GM12878 (cell line): Measurements from ENCODE around the gene YBX3. TPM values are rescaled to one million over a fixed set of nuclear protein-coding genes. Genes with fewer than 3 reads are reported as not detected.

Source experiments
- ATAC-seq: fragments of 200-7000 bp; cut with Tn5 transposase; 3 replicates; pipeline ENCODE4 v1.9.1; 2020; ENCODE audit warnings: mild to moderate bottlenecking, moderate library complexity
- BruUV-seq: library from RNA; stranded (reverse); fragments of 400-500 nt; replicated peaks from 2 replicates; lab custom pipeline; 2021; lab: Mats Ljungman, UMichigan
- CTCF ChIA-PET: fragments of 300-600 bp; sonication (Branson Sonifier 250); formaldehyde crosslinking; extraction: SDS; loops from one replicate; lab custom pipeline; 2021; ENCODE audit warnings: inconsistent platforms; lab: Yijun Ruan, JAX
- POLR2A ChIA-PET: fragments of 350-600 bp; formaldehyde crosslinking; extraction: SDS; loops from one replicate; lab custom pipeline; 2021; ENCODE audit warnings: inconsistent platforms; lab: Charles Lee
- RAD21 ChIA-PET: fragments of 300-600 bp; sonication (Branson Sonifier 250); formaldehyde crosslinking; loops from one replicate; lab custom pipeline; 2023; ENCODE audit warnings: antibody characterized with exemption; ENCODE audit not compliant: unreplicated experiment; lab: Charles Lee
- SMC1A ChIA-PET: fragments of 300-600 bp; sonication (Branson Sonifier 250); formaldehyde crosslinking; loops from one replicate; lab custom pipeline; 2023; ENCODE audit not compliant: unreplicated experiment, uncharacterized antibody; lab: Charles Lee
- DNase-seq: peaks from one replicate; pipeline ENCODE4 v3.0.0-alpha.2; 2011; ENCODE audit warnings: low read depth, low spot score
- FAIRE-seq: peaks from 3 replicates; lab custom pipeline; 2011; peaks lifted over from hg19 to GRCh38; lab: Jason Lieb, UNC
- H2AFZ ChIP-seq: 2 replicates; pipeline ENCODE4 v1.6.0; 2011; ENCODE audit warnings: low read depth, low read length, control low read depth; ENCODE audit not compliant: control insufficient read depth
- H3K27ac ChIP-seq: 2 replicates; pipeline ENCODE4 v1.5.1; 2011; ENCODE audit warnings: control low read depth; ENCODE audit not compliant: control insufficient read depth, insufficient read depth
- H3K27me3 ChIP-seq, 2 experiments: replicated peaks in 1 of 2; 2 replicates each; pipeline versions ENCODE4 v1.6.0 to v1.6.1; 2011; ENCODE audit warnings: low read length in 1 of 2; ENCODE audit not compliant: control insufficient read depth in 2 of 2, insufficient read depth in 2 of 2
- H3K36me3 ChIP-seq, 2 experiments: 2 replicates each; pipeline ENCODE4 v1.5.1; 2011; ENCODE audit warnings: low read length in 1 of 2; ENCODE audit not compliant: control insufficient read depth in 2 of 2, insufficient read depth in 2 of 2
- H3K4me1 ChIP-seq: 2 replicates; pipeline ENCODE4 v1.6.1; 2011; ENCODE audit warnings: mild to moderate bottlenecking, low read length, moderate library complexity, mixed read lengths; ENCODE audit not compliant: control insufficient read depth, insufficient read depth
- H3K4me2 ChIP-seq: 2 replicates; pipeline ENCODE4 v1.6.0; 2011; ENCODE audit warnings: control low read depth; ENCODE audit not compliant: control insufficient read depth, insufficient read depth
- H3K4me3 ChIP-seq: fragments of 200-600 bp; sonication (generic); 2 replicates; pipeline ENCODE4 v1.5.1; 2016
- H3K79me2 ChIP-seq: 2 replicates; pipeline ENCODE4 v1.6.0; 2011; ENCODE audit warnings: low read length; ENCODE audit not compliant: control insufficient read depth, insufficient read depth
- H3K9ac ChIP-seq: 2 replicates; pipeline ENCODE4 v1.8.0; 2011; ENCODE audit warnings: low read length, control low read depth, mixed read lengths; ENCODE audit not compliant: control insufficient read depth, insufficient read depth
- H3K9me3 ChIP-seq: replicated peaks from 3 replicates; pipeline ENCODE4 v1.5.1; 2011; ENCODE audit warnings: mild to moderate bottlenecking, low read length; ENCODE audit not compliant: control insufficient read depth, insufficient read depth
- H4K20me1 ChIP-seq: 2 replicates; pipeline ENCODE4 v1.6.0; 2011; ENCODE audit not compliant: control insufficient read depth, insufficient read depth
- BCL11A ChIP-seq: IDR thresholded peaks from 2 replicates; pipeline ENCODE4 v1.6.1; 2011; ENCODE audit warnings: low read depth, low read length
- CBFB ChIP-seq: IDR thresholded peaks from 2 replicates; pipeline ENCODE4 v1.6.1; 2016; ENCODE audit warnings: antibody characterized with exemption, low read depth
- IRF3 ChIP-seq: fragments of 450-650 bp; IDR thresholded peaks from 2 replicates; pipeline ENCODE4 v1.6.1; 2014; ENCODE audit warnings: mild to moderate bottlenecking
- RAD21 ChIP-seq: IDR thresholded peaks from 2 replicates; pipeline ENCODE4 v1.6.1; 2011; ENCODE audit warnings: mild to moderate bottlenecking, low read depth, low read length, moderate library complexity; ENCODE audit not compliant: insufficient read depth
- REST ChIP-seq: IDR thresholded peaks from 2 replicates; pipeline ENCODE4 v1.6.1; 2012; ENCODE audit warnings: mild to moderate bottlenecking, low read depth, low read length
- TCF12 ChIP-seq: IDR thresholded peaks from 2 replicates; pipeline ENCODE4 v1.6.1; 2011; ENCODE audit warnings: low read depth, mild to moderate bottlenecking, low read length
- ZNF592 ChIP-seq: fragments of 450-650 bp; IDR thresholded peaks from 2 replicates; pipeline ENCODE4 v1.6.1; 2017; ENCODE audit warnings: mild to moderate bottlenecking, moderate library complexity
- WGBS: methylation state at CpG from one replicate; pipeline ENCODE4 v1.1.6; 2016; ENCODE audit warnings: low lambda C conversion rate; ENCODE audit not compliant: insufficient replicate concordance, insufficient coverage; ENCODE audit errors: missing lambda C conversion rate; 5-methylcytosine and 5-hydroxymethylcytosine counted together
- in situ Hi-C: fragments of 300-500 bp; cut with MboI; formaldehyde crosslinking; loops from 9 replicates; pipeline ENCODE4 v1.14.3; 2018; ENCODE audit warnings: mixed read lengths
- intact Hi-C: fragments of 100-400 bp; cut with micrococcal nuclease; formaldehyde crosslinking; loops from one replicate; pipeline ENCODE4 v1.14.2; 2022; ENCODE audit not compliant: unreplicated experiment
- polyA plus RNA-seq, 11 experiments: library from polyadenylated mRNA; depleted of rRNA in 4 of 11; unstranded in 6 of 11; stranded (reverse) in 5 of 11; fragments of >200 nt; fragmentation: Nextera tagmentation in 4 of 11; fragmentation: Illumina TruSeq in 1 of 11; extraction: Ambion mirVana in 4 of 11; extraction: Trizol in 1 of 11; gene quantifications; 1 replicate in 1 of 11; 2 replicates in 10 of 11; pipeline versions ENCODE4 v1.2.1 to v1.2.3, GENCODE V29; 2011 to 2016; ENCODE audit warnings: inconsistent platforms in 2 of 11, missing spikeins in 2 of 11, low read depth in 1 of 11
- total RNA-seq, 4 experiments: library from RNA; depleted of rRNA in 3 of 4; stranded (reverse); fragments of >200 nt in 3 of 4; fragmentation: Illumina TruSeq in 1 of 4; extraction: Trizol in 1 of 4; gene quantifications; 2 replicates each; pipeline versions ENCODE4 v1.2.1 to v1.2.3, GENCODE V29; 2013 to 2021
- TF ChIP-seq, protein P1 (sequence below): fragments of 450-650 bp; conservative IDR thresholded peaks from 2 replicates; pipeline ENCODE4 v1.6.1; 2017; ENCODE audit warnings: mild to moderate bottlenecking, moderate library complexity

Gene YBX3
- total and polyA plus RNA-seq, 10 of the 15 experiments (the other 5 are each of a cell fraction or from before 2014, with no cell fraction given): 25.9 to 221 (median 111) TPM

DNA sequence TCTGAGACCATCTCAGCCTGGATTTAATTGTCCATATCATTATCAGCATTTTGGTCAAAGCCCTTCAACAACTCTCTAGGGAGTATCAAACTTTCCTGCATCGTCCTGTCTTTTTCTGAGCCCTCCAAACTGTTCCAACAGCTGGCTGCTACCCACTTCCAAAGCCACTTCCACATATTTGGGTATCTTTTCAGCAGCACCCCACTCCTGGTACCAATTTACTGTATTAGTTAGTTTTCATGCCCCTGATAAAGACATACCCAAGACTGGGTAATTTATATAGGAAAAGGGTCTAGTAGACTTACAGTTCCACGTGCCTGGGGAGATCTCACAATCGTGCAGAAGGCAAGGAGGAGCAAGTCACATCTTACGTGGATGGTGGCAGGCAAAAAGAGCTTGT lies 33.1 kb upstream of the YBX3 start (continued):
- TF ChIP-seq ZNF592: no peak
- TF ChIP-seq, protein P1, sequence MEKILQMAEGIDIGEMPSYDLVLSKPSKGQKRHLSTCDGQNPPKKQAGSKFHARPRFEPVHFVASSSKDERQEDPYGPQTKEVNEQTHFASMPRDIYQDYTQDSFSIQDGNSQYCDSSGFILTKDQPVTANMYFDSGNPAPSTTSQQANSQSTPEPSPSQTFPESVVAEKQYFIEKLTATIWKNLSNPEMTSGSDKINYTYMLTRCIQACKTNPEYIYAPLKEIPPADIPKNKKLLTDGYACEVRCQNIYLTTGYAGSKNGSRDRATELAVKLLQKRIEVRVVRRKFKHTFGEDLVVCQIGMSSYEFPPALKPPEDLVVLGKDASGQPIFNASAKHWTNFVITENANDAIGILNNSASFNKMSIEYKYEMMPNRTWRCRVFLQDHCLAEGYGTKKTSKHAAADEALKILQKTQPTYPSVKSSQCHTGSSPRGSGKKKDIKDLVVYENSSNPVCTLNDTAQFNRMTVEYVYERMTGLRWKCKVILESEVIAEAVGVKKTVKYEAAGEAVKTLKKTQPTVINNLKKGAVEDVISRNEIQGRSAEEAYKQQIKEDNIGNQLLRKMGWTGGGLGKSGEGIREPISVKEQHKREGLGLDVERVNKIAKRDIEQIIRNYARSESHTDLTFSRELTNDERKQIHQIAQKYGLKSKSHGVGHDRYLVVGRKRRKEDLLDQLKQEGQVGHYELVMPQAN: no peak
- no peak for TF ChIP-seq BCL11A
- no peak for TF ChIP-seq TCF12
- TF ChIP-seq CBFB: no peak
- TF ChIP-seq RAD21: no peak

GRCh38 chr12:10753059-10753458 lies 29.9 kb upstream of the YBX3 start:
- no peak for DNase-seq
- Histone ChIP-seq H3K4me1 (no peaks in the 10 kb centered on the region), H3K36me3 (no peaks in the 10 kb centered on the region), H3K79me2 (no peaks in the 10 kb centered on the region), H3K9ac (no peak overlapping the region), H2AFZ (no peak overlapping the region), H3K27me3 (no peaks in the 10 kb centered on the region; a peak in 1 of 4 replicates), H3K4me2 (no peak overlapping the region), H3K4me3 (no peak overlapping the region), H3K9me3 (peaks cover 3% of the 10 kb centered on the region; the same call in 2 of the 3 replicates), H4K20me1 (no peaks in the 10 kb centered on the region), H3K27ac (no peak overlapping the region)
- ChIA-PET POLR2A (no interaction called here), CTCF (interaction anchor here (1.0 kb wide), 1 partner anchor 12 kb away, joined by 3 read pairs; no protein-coding TSS in a partner anchor), RAD21 (no interaction called here), SMC1A (interaction anchor here (1.6 kb wide), 1 partner anchor 17 kb away, joined by 4 read pairs; no protein-coding TSS in a partner anchor)
- no peak for FAIRE-seq
- intact Hi-C loops: loop anchor here (5.0 kb wide), 2 partner anchors 141 to 191 kb away; partner anchors contain the start of gene MAGOHB
- ATAC-seq: no peak
- in situ Hi-C loops: loop anchor here (5.0 kb wide), 1 partner anchor 516 kb away; no protein-coding TSS in a partner anchor
- 41% methylated on average over 4 of the region's 4 CpGs for WGBS
- no TSS peak for BruUV-seq
- TF ChIP-seq REST (no peak), IRF3 (no peak)
- TF ChIP-seq, protein P1: no peak
